K562 (cell line): Measurements from ENCODE around the gene MMP23B. TPM values are rescaled to one million over a fixed set of nuclear protein-coding genes. Genes with fewer than 3 reads are reported as not detected.
"Not testable (repeated sequence)": the region's sequence is repeated elsewhere in the genome, so short reads cannot be mapped to it uniquely, and the experiment has no call there.

Source experiments
- ARID3B ChIP-seq: fragments of 250-450 bp; sonication (Bioruptor Pico); IDR thresholded peaks from 2 replicates; pipeline ENCODE4 v1.4.0; 2020; ENCODE audit warnings: borderline replicate concordance
- CREB1 ChIP-seq, 2 experiments: sonication (generic) in 1 of 2; formaldehyde crosslinking in 1 of 2; IDR thresholded peaks; 2 replicates each; pipeline versions ENCODE4 v1.6.1 to v1.8.0; 2012 to 2022; ENCODE audit warnings: inconsistent platforms in 1 of 2, mild to moderate bottlenecking in 1 of 2, missing genetic modification reagents in 1 of 2, moderate library complexity in 1 of 2
- EP300 ChIP-seq: IDR thresholded peaks from 2 replicates; pipeline ENCODE4 v1.6.1; 2012; ENCODE audit warnings: low read length, improper control_type of control experiment
- ERF ChIP-seq: fragments of 450-650 bp; formaldehyde crosslinking; IDR thresholded peaks from 2 replicates; pipeline ENCODE4 v1.4.0; 2020; ENCODE audit warnings: mild to moderate bottlenecking, mixed read lengths
- GMEB1 ChIP-seq: fragments of 250-450 bp; sonication (Bioruptor Pico); IDR thresholded peaks from 2 replicates; pipeline ENCODE4 v1.4.0; 2020; ENCODE audit warnings: mild to moderate bottlenecking
- MAZ ChIP-seq, 2 experiments: fragments of 450-650 bp in 1 of 2; sonication (generic) in 1 of 2; formaldehyde crosslinking; IDR thresholded peaks in 1 of 2; conservative IDR thresholded peaks in 1 of 2; 2 replicates each; pipeline versions ENCODE4 v1.4.0 to v1.5.0; 2020; ENCODE audit warnings: mild to moderate bottlenecking in 1 of 2, missing genetic modification reagents in 1 of 2
- MYC ChIP-seq, 2 experiments: fragments of 250-450 bp in 1 of 2; sonication (Bioruptor Pico) in 1 of 2; IDR thresholded peaks; 2 replicates each; pipeline versions ENCODE4 v1.5.1 to v1.6.1; 2012 to 2021; ENCODE audit warnings: low read depth in 2 of 2, borderline replicate concordance in 1 of 2, improper control_type of control experiment in 1 of 2, low read length in 1 of 2, mild to moderate bottlenecking in 1 of 2, moderate library complexity in 1 of 2
- NFIC ChIP-seq: fragments of 450-650 bp; IDR thresholded peaks from 2 replicates; pipeline ENCODE4 v1.6.1; 2017; ENCODE audit warnings: mild to moderate bottlenecking, inconsistent platforms
- NR2C1 ChIP-seq, 2 experiments: fragments of 450-650 bp; IDR thresholded peaks; 2 replicates each; pipeline ENCODE4 v1.6.1; 2017; ENCODE audit warnings: mild to moderate bottlenecking in 2 of 2, antibody characterized with exemption in 1 of 2, inconsistent platforms in 1 of 2, missing compliant biosample characterization in 1 of 2, missing genetic modification characterization in 1 of 2
- POLR2AphosphoS5 ChIP-seq: IDR thresholded peaks from 2 replicates; pipeline ENCODE4 v1.6.1; 2011; ENCODE audit warnings: mild to moderate bottlenecking, low read depth, low read length, moderate library complexity; ENCODE audit not compliant: control insufficient read depth, insufficient read depth
- POLR2G ChIP-seq: fragments of 200-400 bp; formaldehyde crosslinking; IDR thresholded peaks from 2 replicates; pipeline ENCODE4 v1.6.1; 2017; ENCODE audit warnings: low read depth, mild to moderate bottlenecking, antibody characterized with exemption, low read length, moderate library complexity
- SPI1 ChIP-seq: IDR thresholded peaks from 2 replicates; pipeline ENCODE4 v1.6.1; 2011; ENCODE audit warnings: low read depth, low read length, control low read depth, borderline replicate concordance
- TEAD4 ChIP-seq, 2 experiments: sonication (generic) in 1 of 2; formaldehyde crosslinking in 1 of 2; IDR thresholded peaks; 2 replicates each; pipeline versions ENCODE4 v1.6.1 to v1.8.0; 2012 to 2022; ENCODE audit warnings: borderline replicate concordance in 1 of 2, inconsistent platforms in 1 of 2, low read length in 1 of 2, mild to moderate bottlenecking in 1 of 2, missing genetic modification reagents in 1 of 2
- TFAP4 ChIP-seq: sonication (generic); formaldehyde crosslinking; IDR thresholded peaks from 2 replicates; pipeline ENCODE4 v1.8.0; 2022; ENCODE audit warnings: missing genetic modification reagents, mild to moderate bottlenecking, moderate library complexity, borderline replicate concordance
- ZBED1 ChIP-seq: IDR thresholded peaks from 2 replicates; pipeline ENCODE4 v1.6.1; 2014
- ZNF583 ChIP-seq: fragments of 250-450 bp; sonication (Bioruptor Pico); IDR thresholded peaks from 2 replicates; pipeline ENCODE4 v1.4.0; 2020
- ZNF639 ChIP-seq, 2 experiments: fragments of 200-800 bp in 1 of 2; sonication (Bioruptor generic) in 1 of 2; sonication (generic) in 1 of 2; formaldehyde crosslinking in 1 of 2; IDR thresholded peaks in 1 of 2; conservative IDR thresholded peaks in 1 of 2; 2 replicates each; pipeline versions ENCODE4 v1.5.0 to v1.6.1; 2016 to 2020; ENCODE audit warnings: missing compliant biosample characterization in 1 of 2, missing genetic modification characterization in 1 of 2, missing genetic modification reagents in 1 of 2
- polyA plus RNA-seq, 8 experiments: library from polyadenylated mRNA; depleted of rRNA in 4 of 8; stranded (reverse) in 5 of 8; unstranded in 3 of 8; fragments of >200 nt; fragmentation: Nextera tagmentation in 2 of 8; fragmentation: Illumina TruSeq in 1 of 8; extraction: Ambion mirVana in 2 of 8; extraction: Trizol in 1 of 8; gene quantifications; 2 replicates each; pipeline versions ENCODE4 v1.2.1 to v1.2.3, GENCODE V29; 2011 to 2014; ENCODE audit warnings: inconsistent platforms in 1 of 8, missing spikeins in 1 of 8
- total RNA-seq, 7 experiments: library from RNA; depleted of rRNA in 6 of 7; stranded (reverse); fragments of >200 nt in 6 of 7; fragmentation: Illumina TruSeq in 2 of 7; extraction: Trizol in 2 of 7; gene quantifications; 2 replicates each; pipeline versions ENCODE4 v1.2.1 to v1.2.3, GENCODE V29; 2011 to 2021; ENCODE audit warnings: low replicate concordance in 1 of 7

Gene MMP23B
- total and polyA plus RNA-seq, 9 of the 15 experiments (the other 6 are each of a cell fraction or from before 2014, with no cell fraction given): 0.28 to 1.2 (median 0.41) TPM; not detected in 5

- TF ChIP-seq TEAD4 (IDR thresholded peaks at IDR 0.05; ENCODE audit: low read length) (0 out of 2 replicates have a peak, but pooled peaks have one; percentile 8), GMEB1 (CRISPR knock-in tag) (peak; percentile 41; the same call in 1 of the 2 replicates), CREB1 (IDR thresholded peaks at IDR 0.05) (peak; percentile 97), CREB1 (CRISPR knock-in tag; IDR thresholded peaks at IDR 0.05) (peak; percentile 97), ERF (0 out of 2 replicates have a peak, but pooled peaks have one; percentile 35), ARID3B (CRISPR knock-in tag) (0 out of 2 replicates have a peak, but pooled peaks have one; percentile 23), ZBED1 (0 out of 2 replicates have a peak, but pooled peaks have one; percentile 54), POLR2AphosphoS5 (peak; percentile 41; the same call in 1 of the 2 replicates), NFIC (peak; percentile 26; the same call in 1 of the 2 replicates), EP300 (peak; percentile 46), SPI1 (peak; percentile 61; the same call in 1 of the 2 replicates), MYC (IDR thresholded peaks at IDR 0.05; ENCODE audit: low read depth, low read length) (peak; percentile 72), MYC (CRISPR knock-in tag; IDR thresholded peaks at IDR 0.05; ENCODE audit: borderline replicate concordance, low read depth) (peak; percentile 38; the same call in 1 of the 2 replicates), TFAP4 (peak; percentile 78), NR2C1 (IDR thresholded peaks at IDR 0.05) (peak; percentile 88), NR2C1 (tag; IDR thresholded peaks at IDR 0.05) (peak; percentile 94), MAZ (CRISPR knock-in tag; conservative IDR thresholded peaks at IDR 0.05 in 1 of 2, IDR thresholded peaks at IDR 0.05 in 1 of 2) (peak; percentile 53 to 64; a peak in 3 of 4 replicates), ZNF583 (CRISPR knock-in tag) (0 out of 2 replicates have a peak, but pooled peaks have one; percentile 11), POLR2G (peak; percentile 67), ZNF639 (CRISPR knock-in tag; conservative IDR thresholded peaks at IDR 0.05 in 1 of 2, IDR thresholded peaks at IDR 0.05 in 1 of 2) (peak in 1 of 2 experiments; percentile 99; a peak in 2 of 4 replicates)
- TF ChIP-seq TEAD4 (CRISPR knock-in tag; IDR thresholded peaks at IDR 0.05; ENCODE audit: borderline replicate concordance): not testable (repeated sequence)
These were observed 26.9 kb downstream of the MMP23B start, which contains the start of gene CDK11B (continued) for GRCh38 chr1:1658583-1659549.
